Measurements from ENCODE around the gene AICDA. TPM values are rescaled to one million over a fixed set of nuclear protein-coding genes. Genes with fewer than 3 reads are reported as not detected.

AICDA gene
- total RNA-seq (2021): 0.22 TPM in 1 of 2 replicates, not detected in the other
- long read RNA-seq: 0 reads

- Histone ChIP-seq H3K23ac (ENCODE audit: insufficient read length, low read depth, low read length) (no peak within 1 kb of the TSS), H2BK5ac (ENCODE audit: insufficient read length, low read length) (no peak within 1 kb of the TSS), H3K9ac (ENCODE audit: extremely low read depth, insufficient read length, low read length) (no peak within 1 kb of the TSS), H4K20me1 (ENCODE audit: control insufficient read depth, insufficient read depth, insufficient read length) (no peaks in the 10 kb centered on the region), H3K27me3 (ENCODE audit: insufficient read depth, low read length) (no peaks in the 10 kb centered on the region), H3K9me3 (ENCODE audit: control insufficient read depth, low read depth, low read length) (no peaks in the 10 kb centered on the region), H3K27ac (ENCODE audit: insufficient read length, low read depth, low read length) (no peak within 1 kb of the TSS), H3K4me2 (ENCODE audit: insufficient read depth, insufficient read length, low read length) (no peak within 1 kb of the TSS), H4K5ac (ENCODE audit: insufficient read length, low read depth, low read length) (no peak within 1 kb of the TSS), H2BK120ac (ENCODE audit: low read depth, low read length, poor library complexity, severe bottlenecking) (no peak within 1 kb of the TSS), H2BK20ac (ENCODE audit: low read depth, low read length, poor library complexity, severe bottlenecking) (no peak within 1 kb of the TSS), H4K8ac (replicated peaks; ENCODE audit: insufficient read length, low read depth, low read length) (no peak within 1 kb of the TSS), H2AK5ac (ENCODE audit: insufficient read length, low read length) (no peak within 1 kb of the TSS), H3T11ph (ENCODE audit: low read length) (no peak within 1 kb of the TSS), H3K14ac (ENCODE audit: insufficient read depth, low read length) (no peak within 1 kb of the TSS), H3K4ac (ENCODE audit: low read depth, low read length) (no peak within 1 kb of the TSS), H3K56ac (ENCODE audit: insufficient read length, low read depth, low read length) (no peak within 1 kb of the TSS), H3K4me1 (ENCODE audit: insufficient read depth, low read length) (no peaks in the 10 kb centered on the region; the same call in 1 of the 2 replicates), H2AFZ (ENCODE audit: low read length) (no peak within 1 kb of the TSS), H3K79me1 (ENCODE audit: insufficient read depth, low read depth, low read length, poor library complexity, severe bottlenecking) (no peaks in the 10 kb centered on the region), H4K91ac (ENCODE audit: insufficient read length, low read depth, low read length) (no peak within 1 kb of the TSS), H2BK15ac (ENCODE audit: low read depth, low read length) (no peak within 1 kb of the TSS), H3K79me2 (ENCODE audit: insufficient read depth, low read length) (no peaks in the 10 kb centered on the region), H3K23me2 (ENCODE audit: insufficient read length, low read depth, low read length, poor library complexity, severe bottlenecking) (no peaks in the 10 kb centered on the region), H3K18ac (ENCODE audit: insufficient read length, low read depth, low read length) (no peak within 1 kb of the TSS), H2BK12ac (ENCODE audit: insufficient read length, low read depth, low read length) (no peak within 1 kb of the TSS)
- no peak for DNase-seq
- Mint-ChIP-seq H3K4me1 (peaks cover 17 to 26% of the 10 kb centered on the region in 2 experiments), H3K36me3 (ENCODE audit: insufficient read depth in 1 of 3, low read depth in 3 of 3) (no peaks in the 10 kb centered on the region), H3K9me3 (no peaks in the 10 kb centered on the region), H3K27ac (peak within 1 kb of the TSS in 1 of 3 experiments; percentile 8; a peak in 1 of 7 replicates), H3K27me3 (ENCODE audit: low read depth) (no peaks in the 10 kb centered on the region; the same call in 1 of the 2 replicates), H3K4me3 (no peak within 1 kb of the TSS)
- no peak for TF ChIP-seq CTCF (conservative IDR thresholded peaks at IDR 0.05)
- no CpG with 5 or more reads among the region's 2 CpGs for WGBS (ENCODE audit: extremely low coverage, insufficient read length, low lambda C conversion rate)
Observed at GRCh38 chr12:8612629-8613028, at the start of gene AICDA. Gene AICDA (minus strand): TSS chr12:8612859. CDS start chr12:8612767, 92 bp downstream.

Measured in H9 (cell line).